Heart left ventricle (tissue), 16 donors: ENCODE measurements around the gene WIPF3. TPM values are rescaled to one million over a fixed set of nuclear protein-coding genes. Genes with fewer than 3 reads are reported as not detected.

Experiments used
- ATAC-seq, 4 donors: fragments of 200-7000 bp; cut with Tn5 transposase; one replicate each; pipeline ENCODE4 v1.9.1; 2020 to 2022; ENCODE audit warnings: moderate library complexity in 4 of 4, mild to moderate bottlenecking in 3 of 4, moderate number of reproducible peaks in 1 of 4
- DNase-seq, 5 donors: peaks; one replicate each; pipeline ENCODE4 v3.0.0-alpha.2; 2020
- H3K27ac ChIP-seq, 12 donors: fragments of 200-600 bp; sonication (generic) in 4 of 12; one replicate each; pipeline versions ENCODE4 v1.5.0 to v1.8.0; 2016 to 2022; ENCODE audit warnings: mild to moderate bottlenecking in 2 of 12
- H3K27me3 ChIP-seq, 9 donors: fragments of 200-600 bp; sonication (generic) in 2 of 9; one replicate each; pipeline versions ENCODE4 v1.5.1 to v1.8.0; 2016 to 2022; ENCODE audit warnings: mild to moderate bottlenecking in 3 of 9
- H3K36me3 ChIP-seq, 9 donors: fragments of 200-600 bp; sonication (generic) in 2 of 9; one replicate each; pipeline versions ENCODE4 v1.5.0 to v1.8.0; 2018 to 2022; ENCODE audit warnings: mild to moderate bottlenecking in 2 of 9
- H3K4me1 ChIP-seq, 12 donors: fragments of 200-600 bp; sonication (generic) in 4 of 12; one replicate each; pipeline versions ENCODE4 v1.5.0 to v1.8.0; 2016 to 2022; ENCODE audit warnings: mild to moderate bottlenecking in 3 of 12
- H3K4me3 ChIP-seq, 12 donors: fragments of 200-600 bp; sonication (generic) in 4 of 12; one replicate each; pipeline versions ENCODE4 v1.5.0 to v1.8.0; 2017 to 2022; ENCODE audit warnings: mild to moderate bottlenecking in 9 of 12, moderate library complexity in 4 of 12
- H3K9me3 ChIP-seq, 12 donors: fragments of 200-600 bp; sonication (generic) in 4 of 12; one replicate each; pipeline versions ENCODE4 v1.5.0 to v1.8.0; 2016 to 2022; ENCODE audit warnings: mild to moderate bottlenecking in 1 of 12
- POLR2A ChIP-seq, 2 donors: fragments of 450-650 bp; IDR thresholded peaks; one replicate each; pipeline ENCODE4 v1.6.1; 2017; ENCODE audit warnings: antibody characterized with exemption in 2 of 2, mild to moderate bottlenecking in 2 of 2, moderate library complexity in 2 of 2
- WGBS, 4 donors: extraction: QIAGEN DNeasy Blood & Tissue Kit in 2 of 4; methylation state at CpG; one replicate each; pipeline versions ENCODE4 v1.1.5 to v1.1.7; 2013 to 2018; 5-methylcytosine and 5-hydroxymethylcytosine counted together
- intact Hi-C, 10 donors: fragments of 100-400 bp; cut with DNase I; formaldehyde crosslinking; loops; one replicate each; pipeline versions ENCODE4 v1.11.1 to v1.14.2; 2022
- polyA plus RNA-seq, 2 donors: library from polyadenylated mRNA; stranded (reverse); fragments of 200-250 nt; gene quantifications; one replicate each; pipeline ENCODE4 v1.2.3, GENCODE V29; 2013
- total RNA-seq, 9 donors: library from RNA; depleted of rRNA in 2 of 9; stranded (reverse); fragments of >200 nt in 2 of 9; fragmentation: NEBNext Ultra II Directional in 3 of 9; extraction: Animal tissue kit (Norgen Biotek cat#: 25700) in 3 of 9; gene quantifications; one replicate each; pipeline versions ENCODE4 v1.1.0 to v1.2.4, GENCODE V29; 2016 to 2023
- TF ChIP-seq, protein P1 (sequence below), 12 donors: fragments of 200-600 bp; sonication (generic) in 4 of 12; IDR thresholded peaks; one replicate each; pipeline versions ENCODE4 v1.5.0 to v1.8.0; 2018 to 2022; ENCODE audit warnings: antibody characterized with exemption in 12 of 12, mild to moderate bottlenecking in 5 of 12
- donor health status: ischemic (EF 13 %, LVEDD 7.1; RV severe dilation, severe dysfunction).
- donor health status: healthy with polysubstance abuse.
- donor health status: DM: no; HTN: yes; CAD: no.
- donor health status: DM: no; HTN: no; CAD: no.
- donor health status: ischemic (EF 25% LVEDD 6.9; RV normal size, moderate dysfunction).
- donor health status: ischemic (EF 25% LVEDD 5.7; RV mildly dilated, moderate dysfunction).
- donor health status: healthy.
- donor health status: DM: yes; HTN: yes; CAD: no.
- donor health status: ischemic (EF 35%, LVEDD 5.7; RV mildly dilated, moderate dysfunction).
- donor health status: nonischemic (EF 11% LVEDD 7.7; RV severe dilation, severe dysfunction).
- donor health status: DM: yes; HTN: yes; CAD: no.
- donor health status: PGD.
- donor health status: ischemic (EF 29% LVEDD 5.4; RV normal size, mild dysfunction).
- donor health status: nonischemic (EF 23%, LVEDD 6.1; RV moderate dilation, normal function).

The WIPF3 gene
- total and polyA plus RNA-seq, 11 donors = 1.2 to 16.5 (median 6.8) TPM

DNA sequence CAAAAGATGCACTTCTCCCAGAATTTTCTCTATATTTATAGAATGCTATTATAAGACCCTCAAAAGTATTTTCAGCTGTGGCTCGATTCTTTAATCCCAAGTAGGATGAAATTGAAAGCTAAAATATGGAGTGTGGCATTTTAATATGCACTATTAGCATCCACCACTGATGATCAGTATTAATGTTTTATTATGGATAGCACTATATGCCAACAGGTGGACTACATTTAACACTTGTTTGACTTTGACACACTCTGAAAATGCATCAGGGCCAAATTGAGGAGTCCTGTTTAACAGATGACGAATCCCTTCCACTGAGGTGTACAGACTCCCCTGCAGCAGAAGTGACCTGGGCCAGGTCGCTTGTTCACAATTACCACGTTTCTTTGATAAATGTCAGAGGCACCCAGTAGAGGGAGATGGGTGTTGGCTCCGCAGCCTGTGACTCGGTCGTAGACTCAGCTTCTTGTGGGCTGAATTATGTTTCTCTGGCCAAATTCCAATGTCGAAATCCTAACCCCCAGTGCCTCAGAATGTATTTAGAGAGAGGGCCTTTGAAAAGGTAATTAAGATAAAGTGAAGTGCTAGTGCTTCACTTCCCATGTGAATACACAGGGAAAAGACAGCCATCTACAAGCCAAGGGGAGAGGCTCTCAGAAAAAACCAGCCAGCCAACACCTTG is 48.1 kb downstream of the WIPF3 start:
- intact Hi-C loops = no loop called here
- no peak for ATAC-seq
- peaks cover 0 to 19% (median 13%) of the 10 kb centered on the region in 12 donors for H3K4me1 ChIP-seq

DNA sequence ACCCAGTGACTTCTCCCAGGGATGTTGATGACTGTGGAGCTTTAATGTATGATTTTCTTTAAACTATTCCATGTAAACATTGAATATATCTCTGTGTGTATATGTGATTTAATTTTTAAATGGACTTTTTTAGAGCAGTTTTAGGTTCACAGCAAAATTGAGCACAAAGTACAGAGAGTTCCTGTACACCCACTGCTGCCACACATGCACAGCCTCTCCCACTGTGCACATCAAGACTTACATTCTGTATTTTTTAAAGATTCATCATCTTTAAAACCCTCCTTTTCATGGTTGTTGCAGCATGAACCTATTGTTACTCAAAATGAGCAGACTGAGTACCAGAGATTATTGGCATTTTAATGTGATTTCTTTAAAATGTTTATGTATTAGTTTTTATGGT is 51.3 kb downstream of the WIPF3 start:
- no peaks in the 10 kb centered on the region for H3K27me3 ChIP-seq
- TF ChIP-seq, protein P1, sequence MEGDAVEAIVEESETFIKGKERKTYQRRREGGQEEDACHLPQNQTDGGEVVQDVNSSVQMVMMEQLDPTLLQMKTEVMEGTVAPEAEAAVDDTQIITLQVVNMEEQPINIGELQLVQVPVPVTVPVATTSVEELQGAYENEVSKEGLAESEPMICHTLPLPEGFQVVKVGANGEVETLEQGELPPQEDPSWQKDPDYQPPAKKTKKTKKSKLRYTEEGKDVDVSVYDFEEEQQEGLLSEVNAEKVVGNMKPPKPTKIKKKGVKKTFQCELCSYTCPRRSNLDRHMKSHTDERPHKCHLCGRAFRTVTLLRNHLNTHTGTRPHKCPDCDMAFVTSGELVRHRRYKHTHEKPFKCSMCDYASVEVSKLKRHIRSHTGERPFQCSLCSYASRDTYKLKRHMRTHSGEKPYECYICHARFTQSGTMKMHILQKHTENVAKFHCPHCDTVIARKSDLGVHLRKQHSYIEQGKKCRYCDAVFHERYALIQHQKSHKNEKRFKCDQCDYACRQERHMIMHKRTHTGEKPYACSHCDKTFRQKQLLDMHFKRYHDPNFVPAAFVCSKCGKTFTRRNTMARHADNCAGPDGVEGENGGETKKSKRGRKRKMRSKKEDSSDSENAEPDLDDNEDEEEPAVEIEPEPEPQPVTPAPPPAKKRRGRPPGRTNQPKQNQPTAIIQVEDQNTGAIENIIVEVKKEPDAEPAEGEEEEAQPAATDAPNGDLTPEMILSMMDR (IDR thresholded peaks at IDR 0.05) = no peak
- no peak for TF ChIP-seq POLR2A (IDR thresholded peaks at IDR 0.05)
- H3K27ac ChIP-seq = no peak overlapping the region
- H3K9me3 ChIP-seq = no peaks in the 10 kb centered on the region
- H3K4me3 ChIP-seq = no peak overlapping the region
- no peaks in the 10 kb centered on the region for H3K36me3 ChIP-seq
- H3K4me1 ChIP-seq = peaks cover 0 to 29% (median 19%) of the 10 kb centered on the region in 12 donors
- intact Hi-C loops = no loop called here
- ATAC-seq = no peak
- no peak for DNase-seq

More for the DNA sequence above, 48.1 kb downstream of the WIPF3 start:
- Histone ChIP-seq H3K36me3 (no peaks in the 10 kb centered on the region), H3K9me3 (no peaks in the 10 kb centered on the region), H3K27me3 (no peaks in the 10 kb centered on the region), H3K27ac (no peak overlapping the region), H3K4me3 (no peak overlapping the region)
- no peak for TF ChIP-seq POLR2A (IDR thresholded peaks at IDR 0.05)
- TF ChIP-seq, protein P1 (IDR thresholded peaks at IDR 0.05) = no peak
- whole genome bisulfite sequencing, 4 donors = 49 to 66% (median 60%) methylated on average over 8 of the region's 8 CpGs
- DNase-seq = no peak

DNA sequence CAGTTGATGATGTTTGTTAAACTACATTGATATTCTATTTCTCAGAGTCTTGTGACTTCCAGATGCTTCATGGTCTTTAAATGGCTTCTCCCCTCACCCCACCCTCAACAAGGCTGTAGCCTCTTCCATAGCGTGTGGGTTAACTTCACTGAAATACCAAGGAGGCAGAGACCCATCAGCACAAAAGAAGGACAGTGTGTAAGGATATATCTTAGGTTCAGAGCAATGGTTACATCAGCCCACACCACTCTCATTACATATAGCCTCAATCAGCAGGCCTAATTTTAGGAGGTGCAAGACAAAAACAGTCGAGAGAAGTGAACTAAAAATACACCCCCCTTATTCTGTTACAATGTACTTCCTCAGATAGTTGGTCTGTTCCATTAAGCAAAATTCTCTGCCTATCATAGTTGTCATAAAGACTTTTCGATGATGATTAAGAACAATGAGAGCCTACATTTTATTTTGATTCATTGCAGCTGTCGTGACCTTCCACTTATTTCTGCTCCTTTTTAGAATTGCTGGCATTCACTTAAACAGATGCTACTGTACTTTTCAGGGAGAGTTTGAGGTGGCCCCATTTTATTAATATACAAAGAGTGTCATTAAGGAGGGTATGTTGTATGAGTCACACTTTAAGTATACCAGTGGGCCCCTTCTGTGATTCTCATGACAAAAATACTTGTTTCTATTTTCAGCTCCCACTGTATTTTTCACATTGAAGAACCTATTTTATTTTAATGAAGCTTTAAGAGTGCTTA is 52.1 kb downstream of the WIPF3 start:
- intact Hi-C loops = no loop called here
- peak overlapping the region in 4 of 12 donors; percentile 9 to 39 (median 18) for H3K27ac ChIP-seq
- no peaks in the 10 kb centered on the region for H3K27me3 ChIP-seq
- 41 to 58% (median 57%) methylated on average over 4 of the region's 4 CpGs for WGBS, 4 donors
- no peak overlapping the region for H3K4me3 ChIP-seq
- TF ChIP-seq POLR2A (IDR thresholded peaks at IDR 0.05) = no peak
- TF ChIP-seq, protein P1 (IDR thresholded peaks at IDR 0.05) = no peak
- DNase-seq (no peak), ATAC-seq (peak; percentile 21 to 48 (median 40))
- no peaks in the 10 kb centered on the region for H3K36me3 ChIP-seq
- peaks cover 0 to 29% (median 19%) of the 10 kb centered on the region in 12 donors for H3K4me1 ChIP-seq
- no peaks in the 10 kb centered on the region for H3K9me3 ChIP-seq

DNA sequence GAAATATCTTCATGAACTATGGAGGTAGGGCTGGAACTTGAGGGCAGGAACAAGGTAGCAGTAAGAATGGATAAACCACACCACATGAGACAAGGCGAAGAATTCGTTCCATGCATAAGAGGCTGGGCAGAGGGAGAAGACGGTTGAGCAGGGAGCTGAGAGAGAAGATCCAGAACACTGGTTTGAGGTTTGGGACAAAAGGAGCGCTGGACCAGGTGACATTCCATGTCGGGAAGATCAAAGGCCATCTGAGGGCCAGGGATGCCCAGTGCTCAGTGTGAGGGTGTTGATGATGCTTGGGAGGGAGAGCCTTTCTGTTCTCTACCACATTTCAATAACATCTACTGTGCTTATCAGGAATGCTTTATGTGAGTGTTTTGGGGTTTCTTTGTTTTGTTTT is 52.8 kb downstream of the WIPF3 start:
- DNase-seq = no peak
- no peak for TF ChIP-seq POLR2A (IDR thresholded peaks at IDR 0.05)
- TF ChIP-seq, protein P1 (IDR thresholded peaks at IDR 0.05) = no peak
- peak in 2 of 4 donors; percentile 8 to 9 for ATAC-seq
- peaks cover 0 to 32% (median 19%) of the 10 kb centered on the region in 12 donors for H3K4me1 ChIP-seq
- no peaks in the 10 kb centered on the region for H3K27me3 ChIP-seq
- no peak overlapping the region for H3K4me3 ChIP-seq
- peak overlapping the region in 2 of 12 donors; percentile 9 to 68 for H3K27ac ChIP-seq
- WGBS, 4 donors = 86 to 92% (median 88%) methylated on average over 5 of the region's 5 CpGs
- intact Hi-C loops = no loop called here
- no peaks in the 10 kb centered on the region for H3K36me3 ChIP-seq
- H3K9me3 ChIP-seq = no peaks in the 10 kb centered on the region
